ENCODE results near the gene OPN4.

Gene OPN4

GRCh38 chr10:86657396-86658011 lies 3.2 kb downstream of the OPN4 start:
- DNase-seq (ENCODE audit: low read depth), result no peak
- no peak for TF ChIP-seq CTCF (conservative IDR thresholded peaks at IDR 0.05; ENCODE audit: low read depth, low read length)
- H3K4me3 ChIP-seq (ENCODE audit: low read length), result no peak overlapping the region

GRCh38 chr10:86658261-86658741 lies 4.0 kb downstream of the OPN4 start:
- TF ChIP-seq CTCF (conservative IDR thresholded peaks at IDR 0.05; ENCODE audit: low read depth, low read length), result no peak

GRCh38 chr10:86658751-86659150 lies 4.4 kb downstream of the OPN4 start:
- TF ChIP-seq CTCF (conservative IDR thresholded peaks at IDR 0.05; ENCODE audit: low read depth, low read length), result no peak
- no peak overlapping the region for H3K4me3 ChIP-seq (ENCODE audit: low read length)
- no peak for DNase-seq (ENCODE audit: low read depth)

More at GRCh38 chr10:86658261-86658741, 4.0 kb downstream of the OPN4 start:
- no peak overlapping the region for H3K4me3 ChIP-seq (ENCODE audit: low read length)
- no peak for DNase-seq (ENCODE audit: low read depth)

- TF ChIP-seq CTCF (conservative IDR thresholded peaks at IDR 0.05; ENCODE audit: low read depth, low read length), result no peak
- no peak for DNase-seq (ENCODE audit: low read depth)
- H3K4me3 ChIP-seq (ENCODE audit: low read length), result no peak overlapping the region
Measured at GRCh38 chr10:86659161-86659691, 4.9 kb downstream of the OPN4 start.

GRCh38 chr10:86659721-86660453 lies 5.5 kb downstream of the OPN4 start:
- TF ChIP-seq CTCF (conservative IDR thresholded peaks at IDR 0.05; ENCODE audit: low read depth, low read length), result no peak
- no peak overlapping the region for H3K4me3 ChIP-seq (ENCODE audit: low read length)
- DNase-seq (ENCODE audit: low read depth), result no peak

GRCh38 chr10:86661161-86662025 lies 7.0 kb downstream of the OPN4 start:
- no peak for TF ChIP-seq CTCF (conservative IDR thresholded peaks at IDR 0.05; ENCODE audit: low read depth, low read length)
- no peak for DNase-seq (ENCODE audit: low read depth)
- no peak overlapping the region for H3K4me3 ChIP-seq (ENCODE audit: low read length)

All from retinal pigment epithelial cell (primary cell).